GM19452 (cell line): ENCODE data around the gene PKP1.

Experiments
- ATAC-seq: cut with Tn5 transposase; IDR thresholded peaks from one replicate; pipeline ENCODE4 v1.9.1; 2021; ENCODE audit not compliant: unreplicated experiment

PKP1 gene

DNA sequence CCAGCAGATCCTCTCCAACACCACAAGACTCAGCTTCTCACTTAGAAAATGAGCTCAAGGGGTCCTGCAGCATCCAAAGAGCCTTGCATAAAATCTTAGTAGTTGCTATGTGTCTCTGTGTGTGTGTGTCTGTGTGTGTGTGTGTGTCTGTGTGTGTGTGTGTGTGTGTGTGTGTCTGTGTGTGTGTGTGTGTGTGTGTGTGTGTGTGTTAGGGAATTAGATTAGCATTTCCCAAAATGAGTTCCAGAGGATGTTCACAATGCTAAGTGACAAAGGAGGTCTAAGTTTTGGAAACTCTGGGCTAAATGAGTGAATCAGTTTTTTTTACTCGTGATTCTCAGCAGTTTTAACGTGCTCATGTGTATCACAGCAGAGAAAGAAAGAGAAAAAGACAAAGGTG lies 63.7 kb downstream of the PKP1 start:
- no peak for ATAC-seq

GRCh38 chr1:201347498-201348210 lies 64.3 kb downstream of the PKP1 start:
- ATAC-seq: no peak

GRCh38 chr1:201348211-201348566 lies 64.9 kb downstream of the PKP1 start:
- ATAC-seq: no peak

- ATAC-seq: no peak
Observed at GRCh38 chr1:201349092-201349491, 65.8 kb downstream of the PKP1 start.

GRCh38 chr1:201350361-201350725 lies 67.0 kb downstream of the PKP1 start:
- no peak for ATAC-seq

GRCh38 chr1:201350884-201351283 lies 67.6 kb downstream of the PKP1 start:
- no peak for ATAC-seq

DNA sequence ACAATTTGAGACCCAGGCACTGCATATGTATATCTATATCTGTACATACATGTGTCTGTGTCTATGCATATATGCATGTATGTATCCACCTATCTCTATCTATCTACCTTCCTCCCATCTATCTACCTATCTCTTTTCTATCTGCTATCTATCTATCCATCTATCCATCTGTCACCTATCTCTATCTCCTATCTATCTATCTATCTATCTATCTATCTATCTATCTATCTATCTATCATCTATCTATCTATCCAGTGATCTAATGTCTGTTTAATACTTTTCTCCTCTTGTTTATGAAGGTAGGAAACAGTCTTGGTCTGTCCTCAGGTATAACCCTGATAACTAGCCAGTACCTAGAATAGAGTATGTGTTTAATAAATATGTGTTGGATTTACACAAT lies 68.3 kb downstream of the PKP1 start:
- ATAC-seq: no peak

DNA sequence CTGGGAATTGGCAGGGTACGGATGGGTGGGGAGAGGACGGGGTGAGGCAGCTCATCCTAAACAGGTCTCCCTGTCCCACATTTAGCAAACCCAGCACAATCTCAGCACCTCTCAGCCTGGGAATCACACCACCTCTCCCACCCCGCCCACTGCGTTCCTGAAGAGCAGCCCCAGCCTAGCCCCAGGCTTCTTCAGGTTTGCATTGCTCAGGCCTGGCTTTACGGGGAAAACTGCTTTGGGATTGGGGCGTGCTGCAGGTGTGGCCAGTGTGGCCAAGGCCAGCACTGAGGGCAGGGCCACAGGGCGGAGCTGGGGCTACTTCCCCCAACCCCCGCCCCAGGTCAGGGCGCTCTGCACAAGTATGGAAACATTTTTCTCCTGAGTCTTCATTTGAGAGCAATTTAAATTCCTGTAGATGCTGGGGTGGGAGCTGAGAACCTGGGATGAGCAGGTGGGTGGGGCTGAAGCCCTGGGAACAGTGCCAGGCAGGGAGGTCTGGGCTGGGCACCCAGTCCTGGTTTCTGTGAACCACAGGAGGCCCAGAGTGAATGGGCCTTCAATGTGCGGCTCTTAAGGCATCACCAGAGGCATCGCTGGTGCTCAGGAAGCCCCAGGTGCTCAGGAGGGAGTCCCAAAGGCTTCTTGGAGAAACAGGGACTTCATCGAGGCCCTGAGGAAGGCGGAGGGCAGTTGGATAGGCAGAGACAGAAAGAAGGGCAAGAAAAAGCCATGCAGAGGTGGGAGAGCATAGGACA lies 70.1 kb downstream of the PKP1 start:
- ATAC-seq: no peak

GRCh38 chr1:201354151-201354900 lies 71.0 kb downstream of the PKP1 start:
- no peak for ATAC-seq

GRCh38 chr1:201354901-201355295 lies 71.6 kb downstream of the PKP1 start:
- ATAC-seq: no peak

GRCh38 chr1:201355471-201355870 lies 72.2 kb downstream of the PKP1 start:
- no peak for ATAC-seq

- ATAC-seq: no peak
Observed at GRCh38 chr1:201356236-201356635, 72.9 kb downstream of the PKP1 start.

- ATAC-seq: no peak
Observed at GRCh38 chr1:201356701-201357100, 73.4 kb downstream of the PKP1 start.

- no peak for ATAC-seq
Observed at GRCh38 chr1:201357211-201357610, 73.9 kb downstream of the PKP1 start.

- ATAC-seq: no peak
Observed at GRCh38 chr1:201357636-201358348, 74.5 kb downstream of the PKP1 start.

DNA sequence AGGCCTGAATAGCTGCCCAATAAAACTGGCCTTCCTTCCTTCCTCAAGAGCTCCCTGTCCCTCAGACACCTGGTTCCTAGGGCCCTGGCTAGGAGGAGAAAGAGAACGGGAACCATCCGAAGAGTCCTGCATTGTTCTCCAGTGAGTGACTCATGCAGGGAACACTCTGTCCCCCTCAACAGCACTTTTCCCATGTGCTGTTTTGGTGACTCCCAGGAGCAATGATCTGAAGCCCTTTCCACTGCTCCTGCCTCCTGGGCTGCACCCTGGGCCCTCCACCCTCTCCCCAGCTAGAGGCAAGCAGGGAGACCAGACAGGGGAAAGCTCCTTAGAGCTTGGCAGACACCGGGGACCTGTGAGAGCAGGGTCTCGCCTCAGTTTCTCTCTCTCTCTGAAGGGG lies 75.3 kb downstream of the PKP1 start:
- ATAC-seq: no peak

DNA sequence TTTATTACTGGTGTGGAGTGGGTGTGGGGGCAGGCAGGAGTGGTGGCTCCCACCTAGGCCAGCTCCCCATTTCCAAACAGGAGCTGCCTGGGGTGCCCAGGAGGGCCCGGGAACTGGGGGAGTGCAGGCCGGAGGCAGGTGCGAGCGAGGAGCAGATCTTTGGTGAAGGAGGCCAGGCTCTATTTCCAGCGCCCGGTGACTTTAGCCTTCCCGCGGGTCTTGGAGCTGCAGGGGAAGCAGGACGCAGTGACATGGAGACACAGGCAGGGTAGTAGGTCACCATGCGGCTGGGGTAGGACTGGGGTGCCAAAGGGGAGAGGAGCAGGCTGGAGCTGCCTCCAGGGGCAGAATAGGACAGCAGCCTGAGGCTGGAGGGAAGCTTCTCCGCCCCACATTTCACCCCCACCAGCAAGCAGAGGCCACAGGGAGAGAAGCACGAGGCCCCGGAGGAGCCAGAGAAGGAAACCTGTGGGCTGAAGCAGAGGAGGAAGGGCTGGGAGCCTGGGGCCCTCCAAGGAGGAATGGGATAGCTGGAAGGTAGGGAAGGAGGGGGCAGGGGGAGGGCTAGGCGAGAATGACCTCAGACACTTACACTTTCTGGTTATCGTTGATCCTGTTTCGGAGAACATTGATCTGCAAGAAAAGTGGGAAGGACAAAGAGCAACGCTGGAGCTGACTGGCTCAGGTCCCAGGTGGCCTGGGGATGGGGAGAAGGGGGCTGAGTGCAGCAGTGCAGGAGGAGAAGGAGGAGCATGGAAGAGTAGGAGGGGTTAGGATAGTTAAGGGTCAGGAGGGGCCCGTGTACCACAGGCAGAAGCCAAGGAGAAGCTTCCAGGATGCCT lies 75.9 kb downstream of the PKP1 start:
- no peak for ATAC-seq

DNA sequence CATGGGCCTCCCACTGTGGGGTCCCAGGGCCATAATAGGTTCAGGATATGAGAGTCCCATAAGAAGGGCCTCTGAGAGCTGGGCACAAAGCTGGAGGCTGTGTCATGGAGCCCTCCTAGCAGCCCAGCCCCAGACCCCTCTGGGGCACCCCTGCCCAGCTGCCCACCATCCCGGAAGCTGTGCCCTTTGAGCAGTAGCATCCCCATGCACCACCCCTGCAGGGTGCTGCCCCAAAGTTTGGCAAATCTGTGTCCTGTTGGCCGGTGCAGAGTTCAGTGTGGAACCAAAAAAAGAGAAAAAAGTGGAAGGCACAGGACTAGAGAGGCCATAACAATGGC lies 76.5 kb downstream of the PKP1 start:
- ATAC-seq: no peak

DNA sequence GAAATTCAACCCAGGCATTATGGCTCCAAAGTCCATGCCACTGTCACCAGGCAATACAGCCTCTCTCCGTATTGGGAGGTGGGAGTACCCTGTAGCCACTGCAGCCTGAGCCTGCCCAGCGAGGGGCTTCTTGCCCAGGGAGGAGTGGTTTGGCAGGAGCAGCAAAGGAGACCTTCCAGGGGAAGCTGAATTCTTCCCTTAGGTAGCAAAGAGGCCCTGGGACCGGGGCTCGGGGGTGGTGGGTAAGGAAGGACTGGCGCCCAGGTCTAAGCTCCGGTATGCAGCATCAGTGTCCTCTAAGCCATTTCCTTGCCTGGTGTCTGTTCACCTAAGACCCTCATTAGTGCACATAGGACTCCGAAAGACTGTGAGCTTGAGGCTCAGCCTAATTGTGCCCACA lies 77.2 kb downstream of the PKP1 start:
- ATAC-seq: no peak

DNA sequence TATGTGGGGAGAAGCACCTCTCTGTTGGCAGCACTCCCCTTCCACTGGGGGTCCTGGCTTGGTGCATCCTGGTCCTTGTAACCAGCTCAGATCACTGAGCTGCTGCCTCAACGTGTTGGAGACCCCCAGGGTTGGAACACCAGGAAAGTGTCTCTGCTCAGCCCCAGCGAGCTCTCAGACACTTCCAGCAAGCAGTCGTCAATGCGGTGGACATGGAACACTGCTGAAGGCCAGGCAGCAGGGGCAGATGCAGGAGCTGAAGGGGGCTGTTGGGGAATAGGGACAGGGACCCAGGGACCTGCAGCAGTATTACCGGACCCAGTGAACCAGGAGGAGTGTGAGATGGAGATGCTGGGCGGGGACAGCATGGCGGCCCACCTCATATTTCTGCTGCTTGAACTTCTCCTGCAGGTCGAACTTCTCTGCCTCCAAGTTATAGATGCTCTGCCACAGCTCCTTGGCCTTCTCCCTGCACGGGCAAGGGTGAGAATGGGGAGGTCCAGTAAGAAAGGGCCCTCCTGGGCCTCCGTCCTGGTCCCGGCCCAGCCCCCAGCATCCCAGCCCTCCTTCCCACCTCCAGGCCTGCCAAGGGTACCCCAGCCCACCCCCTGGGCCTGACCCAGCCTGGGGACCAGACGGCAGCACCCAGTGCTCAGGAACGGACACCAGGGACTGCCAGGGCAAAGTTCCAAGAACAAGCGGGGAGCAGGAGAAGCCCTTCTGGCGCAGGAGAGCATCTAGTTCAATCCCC lies 77.8 kb downstream of the PKP1 start:
- no peak for ATAC-seq
